Type B pancreatic cell (in vitro differentiated cells): ENCODE measurements around the gene BABAM2. TPM values are rescaled to one million over a fixed set of nuclear protein-coding genes. Genes with fewer than 3 reads are reported as not detected.

ENCODE experiments used
- DNase-seq: peaks from one replicate; pipeline ENCODE4 v3.0.0; 2021; ENCODE audit warnings: mixed read lengths; ENCODE audit not compliant: unreplicated experiment; ENCODE audit errors: extremely low spot score
- H3K27ac Mint-ChIP-seq: 2 replicates; pipeline ENCODE4 v1.8.0; 2021; ENCODE audit warnings: mild to moderate bottlenecking, mixed read lengths
- H3K27me3 Mint-ChIP-seq: 2 replicates; pipeline ENCODE4 v1.8.0; 2021; ENCODE audit warnings: mixed read lengths
- H3K36me3 Mint-ChIP-seq: 2 replicates; pipeline ENCODE4 v1.8.0; 2021; ENCODE audit warnings: mixed read lengths
- H3K4me1 Mint-ChIP-seq: one replicate; pipeline ENCODE4 v1.8.0; 2021; ENCODE audit warnings: mixed read lengths; ENCODE audit not compliant: unreplicated experiment
- H3K4me3 Mint-ChIP-seq: 2 replicates; pipeline ENCODE4 v1.8.0; 2021; ENCODE audit warnings: mild to moderate bottlenecking, mixed read lengths
- H3K9me3 Mint-ChIP-seq: 2 replicates; pipeline ENCODE4 v1.8.0; 2021; ENCODE audit warnings: mixed read lengths
- CTCF ChIP-seq: fragments of 200-600 bp; sonication (generic); conservative IDR thresholded peaks from 2 replicates; pipeline ENCODE4 v1.5.0; 2021; ENCODE audit warnings: antibody characterized with exemption, mild to moderate bottlenecking
- total RNA-seq: library from RNA; stranded (reverse); gene quantifications from 2 replicates; pipeline ENCODE4 v1.2.1, GENCODE V29; 2021; ENCODE audit warnings: low replicate concordance

BABAM2 gene
- total RNA-seq, 1 donor from 2014 or later: 30.4 TPM

GRCh38 chr2:28226558-28226957, 336.0 kb downstream of the BABAM2 start:
- no peak for DNase-seq
- no peaks in the 10 kb centered on the region for H3K36me3 Mint-ChIP-seq
- H3K27me3 Mint-ChIP-seq: no peaks in the 10 kb centered on the region
- no peak overlapping the region for H3K4me3 Mint-ChIP-seq
- peaks cover 6% of the 10 kb centered on the region for H3K4me1 Mint-ChIP-seq
- no peak overlapping the region for H3K27ac Mint-ChIP-seq
- no peaks in the 10 kb centered on the region for H3K9me3 Mint-ChIP-seq
- TF ChIP-seq CTCF: no peak

GRCh38 chr2:28227498-28227897, 337.0 kb downstream of the BABAM2 start:
- Mint-ChIP-seq H3K4me3 (no peak overlapping the region), H3K4me1 (peaks cover 11% of the 10 kb centered on the region)

GRCh38 chr2:28228434-28228995, 338.0 kb downstream of the BABAM2 start:
- no peak overlapping the region for H3K27ac Mint-ChIP-seq
- DNase-seq: no peak
- peaks cover 21% of the 10 kb centered on the region for H3K4me1 Mint-ChIP-seq
- no peaks in the 10 kb centered on the region for H3K27me3 Mint-ChIP-seq
- no peaks in the 10 kb centered on the region for H3K36me3 Mint-ChIP-seq
- H3K9me3 Mint-ChIP-seq: no peaks in the 10 kb centered on the region
- no peak overlapping the region for H3K4me3 Mint-ChIP-seq
- TF ChIP-seq CTCF: peak; percentile 27

More at GRCh38 chr2:28227498-28227897, 337.0 kb downstream of the BABAM2 start:
- no peaks in the 10 kb centered on the region for H3K9me3 Mint-ChIP-seq
- H3K27me3 Mint-ChIP-seq: no peaks in the 10 kb centered on the region
- no peak for DNase-seq
- TF ChIP-seq CTCF: no peak
- H3K36me3 Mint-ChIP-seq: no peaks in the 10 kb centered on the region
- H3K27ac Mint-ChIP-seq: no peak overlapping the region

DNA sequence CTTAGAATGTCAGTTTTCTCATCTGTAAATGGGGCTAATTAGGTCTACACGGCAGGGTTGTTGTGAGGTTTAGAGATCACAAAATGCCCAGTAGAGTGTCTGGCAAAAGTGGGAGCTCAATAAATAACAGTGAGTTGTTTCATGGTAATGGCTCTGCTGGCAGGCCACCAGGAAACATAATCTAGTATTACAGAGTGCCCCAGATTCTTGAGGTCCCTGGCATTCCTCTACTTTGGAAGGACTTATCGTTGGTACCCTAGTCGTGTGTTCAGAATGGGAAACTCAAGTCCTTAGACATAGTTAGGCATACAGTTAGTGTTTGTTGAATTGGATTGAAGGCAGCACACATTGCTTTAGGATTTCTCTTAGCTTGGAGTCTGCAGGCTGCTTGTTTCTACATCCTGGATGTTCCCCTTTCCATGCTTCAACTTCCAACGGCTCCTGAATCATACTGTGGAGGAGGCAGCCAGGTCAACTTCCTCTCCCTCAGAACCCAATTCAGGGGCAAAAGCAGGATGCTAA, 340.6 kb downstream of the BABAM2 start:
- no peaks in the 10 kb centered on the region for H3K27me3 Mint-ChIP-seq
- DNase-seq: no peak
- H3K4me1 Mint-ChIP-seq: peaks cover 23% of the 10 kb centered on the region
- no peak for TF ChIP-seq CTCF
- no peak overlapping the region for H3K27ac Mint-ChIP-seq
- H3K9me3 Mint-ChIP-seq: no peaks in the 10 kb centered on the region
- H3K36me3 Mint-ChIP-seq: no peaks in the 10 kb centered on the region
- no peak overlapping the region for H3K4me3 Mint-ChIP-seq

DNA sequence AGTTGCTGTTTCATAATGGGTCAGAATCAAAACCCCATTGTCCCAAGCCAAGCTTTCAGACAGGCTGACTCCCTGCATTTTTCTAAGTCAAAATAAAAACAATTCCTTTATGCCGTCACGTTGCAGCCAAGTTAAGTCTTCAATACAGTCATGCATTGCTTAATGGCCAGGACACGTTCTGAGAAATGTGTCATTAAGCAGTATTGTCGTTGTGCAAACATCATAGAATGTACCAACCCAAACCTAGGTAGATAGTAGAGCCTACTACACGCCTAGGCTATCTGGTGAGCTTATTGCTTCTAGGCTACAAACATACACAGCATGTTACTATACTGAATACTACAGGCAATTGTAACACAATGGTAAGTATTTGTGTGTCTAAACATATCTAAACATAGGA, 341.8 kb downstream of the BABAM2 start:
- no peak overlapping the region for H3K4me3 Mint-ChIP-seq
- no peak for TF ChIP-seq CTCF
- peak overlapping the region; percentile 52 for H3K27ac Mint-ChIP-seq
- no peak for DNase-seq
- H3K9me3 Mint-ChIP-seq: no peaks in the 10 kb centered on the region
- H3K27me3 Mint-ChIP-seq: no peaks in the 10 kb centered on the region
- peaks cover 3% of the 10 kb centered on the region for H3K36me3 Mint-ChIP-seq
- peaks cover 23% of the 10 kb centered on the region for H3K4me1 Mint-ChIP-seq
